DND-41 (cell line): ENCODE results near the gene SMPD3.

Source experiments
- ATAC-seq: fragments of 200-7000 bp; cut with Tn5 transposase; 3 replicates; pipeline ENCODE4 v1.9.1; 2021; ENCODE audit warnings: low read depth; ENCODE audit not compliant: insufficient read depth
- DNase-seq: peaks from one replicate; pipeline ENCODE4 v3.0.0-alpha.2; 2020
- H2AFZ ChIP-seq: 2 replicates; pipeline ENCODE4 v1.6.0; 2012; ENCODE audit warnings: low read depth, low read length
- H3K27ac ChIP-seq: 2 replicates; pipeline ENCODE4 v1.5.1; 2012; ENCODE audit warnings: low read length, inconsistent platforms
- H3K27me3 ChIP-seq: fragments of 200-600 bp; sonication (generic); 2 replicates; pipeline ENCODE4 v1.6.0; 2012; ENCODE audit warnings: low read length, mild to moderate bottlenecking, inconsistent platforms; ENCODE audit not compliant: insufficient read depth, poor library complexity
- H3K36me3 ChIP-seq: 2 replicates; pipeline ENCODE4 v1.5.1; 2012; ENCODE audit warnings: low read length, inconsistent platforms; ENCODE audit not compliant: insufficient read depth
- H3K4me1 ChIP-seq: 2 replicates; pipeline ENCODE4 v1.5.1; 2012; ENCODE audit warnings: mild to moderate bottlenecking, low read length; ENCODE audit not compliant: insufficient read depth
- H3K4me2 ChIP-seq: 2 replicates; pipeline ENCODE4 v1.6.0; 2012; ENCODE audit warnings: mild to moderate bottlenecking, moderate library complexity, low read length, inconsistent platforms; ENCODE audit not compliant: insufficient read depth
- H3K4me3 ChIP-seq, 2 experiments: fragments of 200-600 bp in 1 of 2; shearing (Covaris generic) in 1 of 2; 2 replicates each; pipeline ENCODE4 v1.5.1; 2012 to 2016; ENCODE audit warnings: inconsistent platforms in 2 of 2, low read length in 2 of 2, mild to moderate bottlenecking in 2 of 2, low read depth in 1 of 2, moderate library complexity in 1 of 2
- H3K79me2 ChIP-seq: 2 replicates; pipeline ENCODE4 v1.6.0; 2012; ENCODE audit warnings: low read length, inconsistent platforms; ENCODE audit not compliant: insufficient read depth
- H3K9ac ChIP-seq: 2 replicates; pipeline ENCODE4 v1.6.0; 2012; ENCODE audit warnings: low read depth, mild to moderate bottlenecking, inconsistent platforms, low read length, moderate library complexity
- H3K9me3 ChIP-seq: 2 replicates; pipeline ENCODE4 v1.5.1; 2012; ENCODE audit warnings: low read length, moderate library complexity, mild to moderate bottlenecking, inconsistent platforms; ENCODE audit not compliant: insufficient read depth, severe bottlenecking
- H4K20me1 ChIP-seq: 2 replicates; pipeline ENCODE4 v1.6.0; 2012; ENCODE audit warnings: low read length; ENCODE audit not compliant: insufficient read depth
- CTCF ChIP-seq: IDR thresholded peaks from 2 replicates; pipeline ENCODE4 v1.5.1; 2012; ENCODE audit warnings: borderline replicate concordance, low read length, moderate library complexity, mild to moderate bottlenecking; ENCODE audit not compliant: poor library complexity, severe bottlenecking; ENCODE audit errors: extremely low read depth
- EZH2 ChIP-seq: IDR thresholded peaks from 3 replicates; pipeline ENCODE4 v1.6.1; 2012; ENCODE audit warnings: borderline replicate concordance, low read depth, mild to moderate bottlenecking, moderate library complexity, low read length, inconsistent platforms; ENCODE audit not compliant: severe bottlenecking

SMPD3 gene

GRCh38 chr16:68339214-68339613 is 109.1 kb downstream of the SMPD3 start:
- H3K36me3 ChIP-seq = peaks cover 93% of the 10 kb centered on the region
- no peak for TF ChIP-seq EZH2
- no peak for TF ChIP-seq CTCF

GRCh38 chr16:68338326-68339119 is 109.8 kb downstream of the SMPD3 start:
- Histone ChIP-seq H2AFZ (no peak overlapping the region), H3K27me3 (no peaks in the 10 kb centered on the region), H3K4me3 (no peak overlapping the region), H3K9me3 (no peaks in the 10 kb centered on the region), H3K27ac (peak overlapping the region; percentile 20), H3K4me2 (no peak overlapping the region), H3K79me2 (peaks cover 18% of the 10 kb centered on the region), H3K4me1 (peaks cover 18% of the 10 kb centered on the region), H4K20me1 (no peaks in the 10 kb centered on the region), H3K36me3 (peaks cover 93% of the 10 kb centered on the region), H3K9ac (no peak overlapping the region)
- ATAC-seq (no peak), DNase-seq (no peak)
- TF ChIP-seq EZH2 = no peak
- TF ChIP-seq CTCF = no peak

More at GRCh38 chr16:68339214-68339613, 109.1 kb downstream of the SMPD3 start:
- no peaks in the 10 kb centered on the region for H3K27me3 ChIP-seq
- no peak overlapping the region for H3K4me3 ChIP-seq
- no peaks in the 10 kb centered on the region for H3K9me3 ChIP-seq
- peak overlapping the region; percentile 35; the same call in 1 of the 2 replicates for H3K27ac ChIP-seq
- H4K20me1 ChIP-seq = no peaks in the 10 kb centered on the region
- no peak overlapping the region for H3K4me2 ChIP-seq
- DNase-seq (no peak), ATAC-seq (no peak)
- no peak overlapping the region for H3K9ac ChIP-seq
- peaks cover 20% of the 10 kb centered on the region for H3K4me1 ChIP-seq
- H3K79me2 ChIP-seq = peaks cover 14% of the 10 kb centered on the region
- H2AFZ ChIP-seq = no peak overlapping the region

GRCh38 chr16:68335175-68335574 is 113.1 kb downstream of the SMPD3 start:
- DNase-seq = no peak
- Histone ChIP-seq H3K79me2 (peaks cover 16% of the 10 kb centered on the region), H3K36me3 (peaks cover 64% of the 10 kb centered on the region), H3K9ac (no peak overlapping the region), H2AFZ (no peak overlapping the region), H3K9me3 (no peaks in the 10 kb centered on the region), H4K20me1 (no peaks in the 10 kb centered on the region), H3K4me2 (no peak overlapping the region), H3K4me3 (no peak overlapping the region), H3K27me3 (no peaks in the 10 kb centered on the region), H3K4me1 (peaks cover 41% of the 10 kb centered on the region), H3K27ac (peak overlapping the region; percentile 11; the same call in 1 of the 2 replicates)
- no peak for TF ChIP-seq CTCF
- TF ChIP-seq EZH2 = no peak
- ATAC-seq = no peak
